C4-2B (cell line): ENCODE data around the gene MGST3.
"Not testable (repeated sequence)": the region's sequence is repeated elsewhere in the genome, so short reads cannot be mapped to it uniquely, and the experiment has no call there.

ENCODE experiments used
- H3K27ac ChIP-seq: fragments of 450-650 bp; 2 replicates; pipeline ENCODE4 v1.5.1; 2017
- CTCF ChIP-seq: fragments of 450-650 bp; conservative IDR thresholded peaks from 2 replicates; pipeline ENCODE4 v1.5.1; 2017; ENCODE audit warnings: mild to moderate bottlenecking
- ZFX ChIP-seq: fragments of 450-650 bp; IDR thresholded peaks from 2 replicates; pipeline ENCODE4 v1.6.1; 2017

MGST3 gene

GRCh38 chr1:165647970-165648369 lies 16.9 kb downstream of the MGST3 start:
- no peak overlapping the region for H3K27ac ChIP-seq
- TF ChIP-seq ZFX (no peak), CTCF (no peak)

GRCh38 chr1:165648919-165649572 lies 18.0 kb downstream of the MGST3 start:
- TF ChIP-seq ZFX: no peak
- no peak for TF ChIP-seq CTCF
- no peak overlapping the region for H3K27ac ChIP-seq

- no peak overlapping the region for H3K27ac ChIP-seq
Observed at GRCh38 chr1:165650981-165651625, 20.1 kb downstream of the MGST3 start.

GRCh38 chr1:165658766-165659580 lies 27.9 kb downstream of the MGST3 start:
- not testable (repeated sequence) for H3K27ac ChIP-seq

More at GRCh38 chr1:165650981-165651625, 20.1 kb downstream of the MGST3 start:
- TF ChIP-seq ZFX (no peak), CTCF (no peak)

GRCh38 chr1:165659581-165659895 lies 28.5 kb downstream of the MGST3 start:
- TF ChIP-seq ZFX: no peak
- TF ChIP-seq CTCF: no peak

GRCh38 chr1:165661703-165662102 lies 30.7 kb downstream of the MGST3 start:
- no peak overlapping the region for H3K27ac ChIP-seq
- TF ChIP-seq ZFX: no peak
- TF ChIP-seq CTCF: no peak

More at GRCh38 chr1:165659581-165659895, 28.5 kb downstream of the MGST3 start:
- no peak overlapping the region for H3K27ac ChIP-seq

- TF ChIP-seq CTCF: no peak
- no peak for TF ChIP-seq ZFX
- no peak overlapping the region for H3K27ac ChIP-seq
Observed at GRCh38 chr1:165662186-165662585, 31.2 kb downstream of the MGST3 start.
